OCI-LY3 (cell line): ENCODE results near the gene ZNF865.

ENCODE experiments used
- H2AFZ ChIP-seq: fragments of 200-600, 300-600 bp; shearing (Covaris generic); 2 replicates; pipeline ENCODE4 v1.6.0; 2014; ENCODE audit warnings: antibody characterized with exemption, low read depth, low read length
- H3K27ac ChIP-seq: fragments of 200-600, 300-600 bp; sonication (generic); 2 replicates; pipeline ENCODE4 v1.5.1; 2014; ENCODE audit warnings: mild to moderate bottlenecking, low read length, moderate library complexity, mixed read lengths
- H3K27me3 ChIP-seq: fragments of 200-600, 300-600 bp; sonication (generic); 2 replicates; pipeline ENCODE4 v1.6.1; 2014; ENCODE audit warnings: low read depth, low read length, mixed read lengths
- H3K36me3 ChIP-seq: fragments of 200-600, 300-600 bp; sonication (generic); replicated peaks from 2 replicates; pipeline ENCODE3; 2014; ENCODE audit warnings: low read depth, low read length, mixed read lengths
- H3K4me1 ChIP-seq: fragments of 300-600, 200-600 bp; sonication (generic); 2 replicates; pipeline ENCODE4 v1.6.1; 2014; ENCODE audit warnings: low read length, mixed read lengths
- H3K4me2 ChIP-seq: fragments of 200-600, 300-600 bp; sonication (generic); 2 replicates; pipeline ENCODE4 v1.6.1; 2014; ENCODE audit warnings: low read length, mixed read lengths
- H3K4me3 ChIP-seq: fragments of 300-600, 200-600 bp; sonication (generic); 2 replicates; pipeline ENCODE4 v1.5.1; 2014; ENCODE audit warnings: antibody characterized with exemption, mild to moderate bottlenecking, low read length, moderate library complexity
- H3K79me2 ChIP-seq: fragments of 300-600, 200-600 bp; shearing (Covaris generic); 2 replicates; pipeline ENCODE4 v1.6.1; 2014; ENCODE audit warnings: mild to moderate bottlenecking, low read length, mixed read lengths
- H3K9ac ChIP-seq: fragments of 300-600, 200-600 bp; shearing (Covaris generic); 2 replicates; pipeline ENCODE4 v1.6.0; 2014; ENCODE audit warnings: mild to moderate bottlenecking, low read length, moderate library complexity
- H3K9me3 ChIP-seq: fragments of 200-600, 300-600 bp; shearing (Covaris generic); 2 replicates; pipeline ENCODE4 v1.6.1; 2014; ENCODE audit warnings: low read length, mixed read lengths; ENCODE audit not compliant: insufficient read depth
- H4K20me1 ChIP-seq: fragments of 200-600, 300-600 bp; sonication (generic); 2 replicates; pipeline ENCODE4 v1.6.1; 2016; ENCODE audit warnings: low read length, mixed read lengths; ENCODE audit not compliant: insufficient read depth
- CTCF ChIP-seq: fragments of 200-600, 300-600 bp; sonication (generic); IDR thresholded peaks from 2 replicates; pipeline ENCODE4 v1.5.1; 2014; ENCODE audit warnings: antibody characterized with exemption, low read length, low read depth
- EZH2phosphoT487 ChIP-seq: fragments of 200-600 bp; shearing (Covaris generic); IDR thresholded peaks from 2 replicates; pipeline ENCODE4 v1.6.1; 2018; ENCODE audit warnings: antibody characterized with exemption, mixed run types, low read depth

The ZNF865 gene

DNA sequence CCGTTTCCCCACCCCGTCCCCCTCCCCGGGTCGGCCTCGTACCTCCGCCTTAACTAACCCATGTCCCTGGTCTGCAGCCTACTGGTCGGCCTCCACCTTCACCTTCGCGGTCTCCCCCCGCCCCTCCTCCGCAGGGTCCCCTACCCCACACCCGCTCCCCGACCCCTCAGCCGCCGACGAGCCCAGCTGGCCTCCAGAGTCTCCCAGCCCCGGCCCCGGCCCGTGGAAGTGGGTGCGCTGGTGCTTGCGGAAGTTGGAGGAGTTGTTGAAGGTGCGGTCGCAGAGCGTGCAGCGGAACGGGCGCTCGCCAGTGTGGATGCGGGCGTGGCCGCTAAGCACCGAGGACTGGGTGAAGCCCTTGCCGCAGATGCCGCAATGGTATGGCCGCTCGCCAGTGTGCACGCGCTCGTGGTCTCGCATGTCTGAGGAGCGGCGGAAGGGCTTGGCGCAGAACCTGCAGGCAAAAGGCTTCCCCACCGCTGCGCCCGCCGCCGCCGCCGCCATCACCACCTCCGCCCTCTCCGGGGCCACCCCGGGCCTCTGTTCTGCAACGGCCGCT is 16.3 kb downstream of the ZNF865 start:
- no peak overlapping the region for H3K9ac ChIP-seq
- H3K27me3 ChIP-seq: no peaks in the 10 kb centered on the region
- H3K36me3 ChIP-seq: peaks cover 18% of the 10 kb centered on the region

DNA sequence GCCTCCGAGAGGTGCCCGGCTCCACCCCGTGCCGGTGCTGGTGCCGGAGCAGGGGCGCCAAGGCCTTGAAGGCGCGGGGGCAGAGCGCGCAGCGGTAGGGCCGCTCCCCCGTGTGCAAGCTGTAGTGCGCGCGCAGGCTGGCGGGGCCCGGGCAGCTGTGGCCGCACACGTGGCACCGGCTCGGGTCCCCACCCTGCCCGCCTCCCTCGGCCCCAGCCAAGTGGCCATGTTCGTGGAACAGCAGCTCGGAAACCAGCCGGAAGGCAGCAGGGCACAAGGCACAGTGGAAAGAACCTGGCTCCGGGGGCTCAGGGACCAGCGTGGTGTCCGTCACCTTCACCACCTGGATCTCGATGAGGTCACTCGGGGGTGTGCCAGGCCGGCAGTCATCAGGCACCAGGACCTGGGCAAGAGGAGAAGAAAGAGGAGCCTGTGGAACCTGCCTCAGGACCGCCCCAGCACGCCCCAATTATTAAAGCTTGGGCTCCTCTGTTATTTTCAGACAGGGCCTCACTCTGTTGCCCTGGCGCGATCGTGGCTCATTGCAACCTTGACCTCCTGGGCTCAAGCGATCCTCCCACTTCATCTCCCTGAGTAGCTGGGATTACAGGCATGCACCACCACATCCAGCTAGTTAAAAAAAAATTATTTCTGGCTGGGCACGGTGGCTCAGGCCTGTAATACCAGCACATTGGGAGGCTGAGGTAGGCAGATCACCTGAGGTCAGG is 17.0 kb downstream of the ZNF865 start:
- 0 out of 2 replicates have a peak, but pooled peaks cover 3% of the 10 kb centered on the region for H4K20me1 ChIP-seq
- H3K79me2 ChIP-seq: no peaks in the 10 kb centered on the region
- no peak overlapping the region for H2AFZ ChIP-seq
- peaks cover 20% of the 10 kb centered on the region for H3K4me1 ChIP-seq
- H3K36me3 ChIP-seq: peaks cover 15% of the 10 kb centered on the region
- no peak overlapping the region for H3K4me2 ChIP-seq
- TF ChIP-seq CTCF (no peak), EZH2phosphoT487 (no peak)
- H3K27ac ChIP-seq: no peak overlapping the region
- no peak overlapping the region for H3K9ac ChIP-seq
- H3K9me3 ChIP-seq: no peaks in the 10 kb centered on the region
- no peaks in the 10 kb centered on the region for H3K27me3 ChIP-seq
- no peak overlapping the region for H3K4me3 ChIP-seq

More for the DNA sequence above, 16.3 kb downstream of the ZNF865 start:
- no peak overlapping the region for H2AFZ ChIP-seq
- TF ChIP-seq CTCF (no peak), EZH2phosphoT487 (no peak)
- no peak overlapping the region for H3K27ac ChIP-seq
- no peak overlapping the region for H3K4me3 ChIP-seq
- no peaks in the 10 kb centered on the region for H3K79me2 ChIP-seq
- H3K4me2 ChIP-seq: no peak overlapping the region
- peaks cover 19% of the 10 kb centered on the region for H3K4me1 ChIP-seq
- 0 out of 2 replicates have a peak, but pooled peaks cover 3% of the 10 kb centered on the region for H4K20me1 ChIP-seq
- no peaks in the 10 kb centered on the region for H3K9me3 ChIP-seq

DNA sequence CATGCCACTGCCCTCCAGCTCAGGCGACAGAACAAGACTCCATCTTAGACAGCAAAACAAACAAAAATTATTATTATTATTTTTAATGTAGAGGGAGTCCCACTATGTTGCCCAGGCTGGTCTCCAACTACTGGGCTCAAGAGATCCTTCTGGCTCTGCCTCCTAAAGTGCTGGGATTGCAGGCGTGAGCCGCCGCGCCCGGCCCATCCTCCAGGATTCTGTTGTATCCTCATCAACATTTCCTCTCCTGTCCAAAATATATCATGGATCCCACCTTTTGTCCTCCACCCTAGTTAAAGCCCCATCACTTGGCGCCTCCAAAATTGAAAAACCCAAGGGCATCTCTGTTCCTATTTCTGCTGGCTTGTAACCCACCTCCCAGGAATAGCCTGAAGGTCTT is 17.7 kb downstream of the ZNF865 start:
- Histone ChIP-seq H3K79me2 (no peaks in the 10 kb centered on the region), H3K4me2 (no peak overlapping the region), H3K4me3 (no peak overlapping the region), H3K27me3 (no peaks in the 10 kb centered on the region), H3K9ac (no peak overlapping the region), H2AFZ (no peak overlapping the region), H3K9me3 (no peaks in the 10 kb centered on the region), H3K36me3 (peaks cover 12% of the 10 kb centered on the region), H3K4me1 (peaks cover 20% of the 10 kb centered on the region), H4K20me1 (0 out of 2 replicates have a peak, but pooled peaks cover 3% of the 10 kb centered on the region), H3K27ac (no peak overlapping the region)
- TF ChIP-seq EZH2phosphoT487: no peak
- TF ChIP-seq CTCF: no peak

- H3K27me3 ChIP-seq: no peaks in the 10 kb centered on the region
- H3K79me2 ChIP-seq: no peaks in the 10 kb centered on the region
- no peak for TF ChIP-seq CTCF
- TF ChIP-seq EZH2phosphoT487: no peak
- H4K20me1 ChIP-seq: 0 out of 2 replicates have a peak, but pooled peaks cover 3% of the 10 kb centered on the region
- peaks cover 12% of the 10 kb centered on the region for H3K36me3 ChIP-seq
- peaks cover 20% of the 10 kb centered on the region for H3K4me1 ChIP-seq
- H3K27ac ChIP-seq: no peak overlapping the region
- peak overlapping the region; percentile 44 for H3K4me2 ChIP-seq
- peak overlapping the region; percentile 81 for H3K4me3 ChIP-seq
- no peak overlapping the region for H2AFZ ChIP-seq
- no peaks in the 10 kb centered on the region for H3K9me3 ChIP-seq
- H3K9ac ChIP-seq: no peak overlapping the region
These were observed 18.1 kb downstream of the ZNF865 start for GRCh38 chr19:55623561-55623960.
